H1 (cell line): ENCODE measurements around the gene LAT. TPM values are rescaled to one million over a fixed set of nuclear protein-coding genes. Genes with fewer than 3 reads are reported as not detected.

Source experiments
- CTCF ChIA-PET: fragments of 300-600 bp; sonication (Branson Sonifier 250); formaldehyde crosslinking; loops from one replicate; lab custom pipeline; 2021; ENCODE audit not compliant: partially characterized antibody; lab: Charles Lee
- POLR2A ChIA-PET: fragments of 300-600 bp; sonication (Branson Sonifier 250); formaldehyde crosslinking; loops from one replicate; lab custom pipeline; 2021; ENCODE audit warnings: inconsistent platforms; ENCODE audit not compliant: partially characterized antibody; lab: Charles Lee
- DNase-seq, 2 experiments: peaks; one replicate each; pipeline versions ENCODE4 v3.0.0 to v3.0.0-alpha.2; 2010 to 2022; ENCODE audit warnings: low spot score in 2 of 2, low read depth in 1 of 2, mixed read lengths in 1 of 2
- FAIRE-seq: peaks from 2 replicates; lab custom pipeline; 2011; peaks lifted over from hg19 to GRCh38; lab: Jason Lieb, UNC
- H2AFZ ChIP-seq: 2 replicates; pipeline ENCODE4 v1.8.1; 2012; ENCODE audit warnings: low read length, inconsistent platforms
- H2AK5ac ChIP-seq: 2 replicates; pipeline ENCODE4 v1.6.1; 2013; ENCODE audit warnings: low read depth, low read length
- H2BK120ac ChIP-seq: replicated peaks from 2 replicates; pipeline ENCODE3; 2013; ENCODE audit warnings: low read depth, low read length, inconsistent platforms
- H2BK12ac ChIP-seq: 2 replicates; pipeline ENCODE4 v1.6.1; 2013; ENCODE audit warnings: low read depth, low read length
- H2BK15ac ChIP-seq: 2 replicates; pipeline ENCODE4 v1.6.1; 2013; ENCODE audit warnings: low read length
- H2BK20ac ChIP-seq: 2 replicates; pipeline ENCODE4 v1.6.1; 2013; ENCODE audit warnings: low read length
- H2BK5ac ChIP-seq: 2 replicates; pipeline ENCODE4 v1.6.1; 2013; ENCODE audit warnings: low read depth, low read length
- H3K14ac ChIP-seq: 2 replicates; pipeline ENCODE4 v1.6.1; 2013; ENCODE audit warnings: inconsistent platforms; ENCODE audit not compliant: insufficient read length
- H3K18ac ChIP-seq: 2 replicates; pipeline ENCODE4 v1.6.1; 2013; ENCODE audit warnings: low read length; ENCODE audit errors: extremely low read depth
- H3K23ac ChIP-seq: 2 replicates; pipeline ENCODE4 v1.6.1; 2013; ENCODE audit warnings: inconsistent platforms; ENCODE audit not compliant: insufficient read length
- H3K23me2 ChIP-seq: 2 replicates; pipeline ENCODE4 v1.6.1; 2013; ENCODE audit warnings: low read depth, low read length
- H3K27ac ChIP-seq: 2 replicates; pipeline ENCODE4 v1.6.1; 2011; ENCODE audit warnings: low read depth, low read length, inconsistent platforms
- H3K27me3 ChIP-seq, 4 experiments: replicated peaks in 1 of 4; 1 replicate in 1 of 4; 2 replicates in 3 of 4; pipeline versions ENCODE4 v1.6.1 to v1.8.1; 2011 to 2013; ENCODE audit warnings: low read length in 3 of 4, mild to moderate bottlenecking in 3 of 4, inconsistent platforms in 2 of 4, mixed read lengths in 2 of 4, moderate library complexity in 1 of 4; ENCODE audit not compliant: control insufficient read depth in 3 of 4, insufficient read depth in 3 of 4; ENCODE audit errors: extremely low read depth in 1 of 4
- H3K36me3 ChIP-seq, 4 experiments: 2 replicates each; pipeline versions ENCODE4 v1.6.1 to v1.8.1; 2011 to 2013; ENCODE audit warnings: mild to moderate bottlenecking in 4 of 4, low read length in 3 of 4, moderate library complexity in 2 of 4, control low read depth in 1 of 4, inconsistent platforms in 1 of 4; ENCODE audit not compliant: insufficient read depth in 4 of 4, control insufficient read depth in 2 of 4
- H3K4ac ChIP-seq: replicated peaks from 2 replicates; pipeline ENCODE3; 2013; ENCODE audit warnings: low read length, low read depth, mixed read lengths, inconsistent platforms; ENCODE audit not compliant: insufficient read length
- H3K4me1 ChIP-seq, 4 experiments: replicated peaks in 1 of 4; 1 replicate in 1 of 4; 2 replicates in 3 of 4; pipeline versions ENCODE4 v1.6.1 to v1.8.1; 2011 to 2013; ENCODE audit warnings: low read length in 3 of 4, inconsistent platforms in 2 of 4, mixed read lengths in 1 of 4; ENCODE audit not compliant: insufficient read depth in 4 of 4, control insufficient read depth in 3 of 4
- H3K4me2 ChIP-seq, 2 experiments: 2 replicates each; pipeline versions ENCODE4 v1.6.1 to v1.8.1; 2011 to 2013; ENCODE audit warnings: low read depth in 2 of 2, low read length in 2 of 2, control low read depth in 1 of 2, inconsistent platforms in 1 of 2, mild to moderate bottlenecking in 1 of 2; ENCODE audit not compliant: insufficient read depth in 1 of 2
- H3K4me3 ChIP-seq, 4 experiments: fragments of 200-600, 300-600 bp in 1 of 4; sonication (generic), shearing (Covaris generic), sonication (Bioruptor Twin) in 1 of 4; 2 replicates each; pipeline versions ENCODE4 v1.5.1 to v1.8.1; 2011 to 2016; ENCODE audit warnings: low read length in 4 of 4, low read depth in 3 of 4, control low read depth in 2 of 4, inconsistent platforms in 2 of 4, mild to moderate bottlenecking in 2 of 4, mixed read lengths in 1 of 4, moderate library complexity in 1 of 4; ENCODE audit not compliant: insufficient read depth in 2 of 4; ENCODE audit errors: extremely low read depth in 1 of 4
- H3K56ac ChIP-seq: replicated peaks from 2 replicates; pipeline ENCODE3; 2013; ENCODE audit warnings: low read depth, mild to moderate bottlenecking, mixed read lengths, low read length, inconsistent platforms; ENCODE audit not compliant: insufficient read length
- H3K79me1 ChIP-seq: 2 replicates; pipeline ENCODE4 v1.6.1; 2013; ENCODE audit warnings: low read depth, low read length, control low read depth
- H3K79me2 ChIP-seq, 2 experiments: 2 replicates each; pipeline versions ENCODE4 v1.6.1 to v1.8.1; 2012 to 2013; ENCODE audit warnings: low read length in 2 of 2, mild to moderate bottlenecking in 2 of 2, inconsistent platforms in 1 of 2; ENCODE audit not compliant: insufficient read depth in 2 of 2, control insufficient read depth in 1 of 2
- H3K9ac ChIP-seq, 4 experiments: replicated peaks in 1 of 4; 1 replicate in 1 of 4; 2 replicates in 3 of 4; pipeline versions ENCODE4 v1.6.1 to v1.8.1; 2011 to 2013; ENCODE audit warnings: low read depth in 3 of 4, low read length in 3 of 4, control low read depth in 2 of 4, mild to moderate bottlenecking in 2 of 4, moderate library complexity in 2 of 4, inconsistent platforms in 1 of 4; ENCODE audit errors: extremely low read depth in 1 of 4
- H3K9me3 ChIP-seq, 2 experiments: 2 replicates each; pipeline versions ENCODE4 v1.6.1 to v1.8.1; 2012 to 2013; ENCODE audit warnings: mild to moderate bottlenecking in 2 of 2, moderate library complexity in 2 of 2, control low read depth in 1 of 2, inconsistent platforms in 1 of 2, low read depth in 1 of 2, low read length in 1 of 2, mixed read lengths in 1 of 2; ENCODE audit not compliant: insufficient read depth in 2 of 2
- H4K20me1 ChIP-seq, 2 experiments: replicated peaks in 1 of 2; 2 replicates each; pipeline versions ENCODE3 to v1.8.1; 2011 to 2013; ENCODE audit warnings: inconsistent platforms in 2 of 2, low read length in 2 of 2, mild to moderate bottlenecking in 1 of 2; ENCODE audit not compliant: insufficient read depth in 2 of 2, control insufficient read depth in 1 of 2
- H4K5ac ChIP-seq: 2 replicates; pipeline ENCODE4 v1.6.1; 2013; ENCODE audit warnings: low read length, low read depth, mixed read lengths, inconsistent platforms; ENCODE audit not compliant: insufficient read length
- H4K8ac ChIP-seq: 2 replicates; pipeline ENCODE4 v1.8.0; 2013; ENCODE audit warnings: mild to moderate bottlenecking, moderate library complexity, low read length, inconsistent platforms; ENCODE audit not compliant: insufficient read depth; ENCODE audit errors: extremely low read depth
- H4K91ac ChIP-seq: replicated peaks from 2 replicates; pipeline ENCODE3; 2013; ENCODE audit warnings: low read length, mixed read lengths, inconsistent platforms; ENCODE audit not compliant: insufficient read length
- E2F6 ChIP-seq: IDR thresholded peaks from 2 replicates; pipeline ENCODE4 v1.6.1; 2012; ENCODE audit warnings: inconsistent platforms
- HDAC6 ChIP-seq: IDR thresholded peaks from one replicate; pipeline ENCODE4 v1.7.1; 2012; ENCODE audit warnings: low read depth, mild to moderate bottlenecking, inconsistent platforms, low read length, moderate library complexity
- NRF1 ChIP-seq: IDR thresholded peaks from 2 replicates; pipeline ENCODE4 v1.6.1; 2011; ENCODE audit warnings: mild to moderate bottlenecking, low read depth, low read length, improper control_type of control experiment
- SP1 ChIP-seq: IDR thresholded peaks from 2 replicates; pipeline ENCODE4 v1.6.1; 2011; ENCODE audit warnings: low read depth, low read length
- SP2 ChIP-seq: IDR thresholded peaks from 2 replicates; pipeline ENCODE4 v1.6.1; 2012; ENCODE audit warnings: mild to moderate bottlenecking, low read length, inconsistent platforms
- WGBS, 2 experiments: shearing (Covaris generic) in 1 of 2; methylation state at CpG; one replicate each; pipeline versions ENCODE4 v1.1.6 to v1.1.7; 2013 to 2015; ENCODE audit warnings: low lambda C conversion rate in 2 of 2, mixed read lengths in 2 of 2, inconsistent platforms in 1 of 2, low coverage in 1 of 2, missing lambda C conversion rate in 1 of 2; ENCODE audit not compliant: insufficient replicate concordance in 2 of 2, insufficient coverage in 1 of 2, insufficient read length in 1 of 2; ENCODE audit errors: extremely low coverage in 1 of 2, missing lambda C conversion rate in 1 of 2; 5-methylcytosine and 5-hydroxymethylcytosine counted together
- polyA plus RNA-seq, 7 experiments: library from polyadenylated mRNA; depleted of rRNA in 3 of 7; stranded (reverse) in 5 of 7; unstranded in 2 of 7; fragments of >200 nt in 5 of 7; fragments of 200-250 nt in 2 of 7; gene quantifications; 1 replicate in 5 of 7; 2 replicates in 1 of 7; 4 replicates in 1 of 7; pipeline versions ENCODE4 v1.2.1 to v1.2.3, GENCODE V29; 2011 to 2013; ENCODE audit warnings: missing spikeins in 2 of 7, mixed read lengths in 2 of 7
- total RNA-seq: library from RNA; stranded (reverse); fragmentation: NEBNext Ultra II Directional; extraction: Animal tissue kit (Norgen Biotek cat#: 25700); gene quantifications from 2 replicates; pipeline ENCODE4 v1.2.1, GENCODE V29; 2021

Gene LAT
- total and polyA plus RNA-seq, 2 of the 8 experiments (the other 6 are each of a cell fraction or from before 2014, with no cell fraction given), result 2.7 to 3.4 TPM

- Histone ChIP-seq H3K4me1 (peaks cover 0 to 1% (median 0%) of the 10 kb centered on the region in 4 experiments; a peak in 2 of 7 replicates), H2BK20ac (no peak overlapping the region), H2BK12ac (no peak overlapping the region), H2BK15ac (no peak overlapping the region), H2BK120ac (no peak overlapping the region), H3K9me3 (no peaks in the 10 kb centered on the region), H2AFZ (no peak overlapping the region), H4K20me1 (no peaks in the 10 kb centered on the region), H3K27ac (no peak overlapping the region), H3K23ac (no peak overlapping the region), H3K4me3 (no peak overlapping the region), H3K4ac (no peak overlapping the region), H3K4me2 (no peak overlapping the region), H3K56ac (no peak overlapping the region), H3K27me3 (no peaks in the 10 kb centered on the region), H3K18ac (no peak overlapping the region), H3K79me2 (no peaks in the 10 kb centered on the region), H4K8ac (no peak overlapping the region), H3K36me3 (no peaks in the 10 kb centered on the region), H2AK5ac (no peak overlapping the region), H4K91ac (no peak overlapping the region), H2BK5ac (no peak overlapping the region), H3K14ac (no peak overlapping the region), H4K5ac (no peak overlapping the region), H3K79me1 (no peaks in the 10 kb centered on the region), H3K23me2 (peaks cover 2% of the 10 kb centered on the region; the same call in 1 of the 2 replicates), H3K9ac (no peak overlapping the region)
- WGBS, 2 experiments, result 88% methylated on average over 2 of the region's 2 CpGs; no CpG with 5 or more reads in 1 of the 2 experiments
- POLR2A ChIA-PET, result no interaction called here
- CTCF ChIA-PET, result interaction anchor here (0.7 to 2.4 kb wide), 3 partner anchors 11 to 19 kb away, joined by 3 to 15 read pairs (median 9); no protein-coding TSS in a partner anchor
- DNase-seq (no peak), FAIRE-seq (no peak)
- TF ChIP-seq HDAC6, result no peak
- no peak for TF ChIP-seq E2F6
- TF ChIP-seq NRF1, result no peak
- no peak for TF ChIP-seq SP1
- TF ChIP-seq SP2, result no peak
These were observed 24.9 kb downstream of the LAT start for GRCh38 chr16:29009838-29010166.
